Subcutaneous adipose tissue (tissue), 4 donors: Measurements from ENCODE around the gene UBE2J2. TPM values are rescaled to one million over a fixed set of nuclear protein-coding genes. Genes with fewer than 3 reads are reported as not detected.

Experiments
- CTCF ChIP-seq: fragments of 450-650 bp; IDR thresholded peaks from one replicate; pipeline ENCODE4 v1.5.1; 2016; ENCODE audit warnings: low read depth, mild to moderate bottlenecking, control low read depth, antibody characterized with exemption, moderate library complexity
- total RNA-seq, 4 donors: library from RNA; depleted of rRNA; stranded (reverse); fragments of >200 nt; gene quantifications; one replicate each; pipeline ENCODE4 v1.1.0, GENCODE V29; 2016

The UBE2J2 gene
- total RNA-seq, 4 donors from 2014 or later, result 20.1 to 35.4 (median 33.5) TPM

GRCh38 chr1:1247341-1247913 is 26.2 kb downstream of the UBE2J2 start:
- no peak for TF ChIP-seq CTCF

- no peak for TF ChIP-seq CTCF
Observed at GRCh38 chr1:1246577-1247340, 26.9 kb downstream of the UBE2J2 start, which contains the start of gene C1QTNF12. Gene C1QTNF12, minus strand, starts transcription at chr1:1246722. Its CDS starts 32 bp downstream, at chr1:1246690.

GRCh38 chr1:1245817-1246576 is 27.7 kb downstream of the UBE2J2 start:
- TF ChIP-seq CTCF, result no peak

- no peak for TF ChIP-seq CTCF
Observed at GRCh38 chr1:1245178-1245816, 28.4 kb downstream of the UBE2J2 start.

GRCh38 chr1:1244192-1244811 is 29.4 kb downstream of the UBE2J2 start:
- TF ChIP-seq CTCF, result no peak

GRCh38 chr1:1243807-1244191 is 29.9 kb downstream of the UBE2J2 start:
- no peak for TF ChIP-seq CTCF
